Middle frontal gyrus (tissue), 1 donor: ENCODE data around the gene MDM1.

Experiments used
- DNase-seq: peaks from one replicate; pipeline ENCODE4 v3.0.0-alpha.2; 2015; ENCODE audit warnings: low spot score; ENCODE audit errors: extremely low spot score

Gene MDM1

DNA sequence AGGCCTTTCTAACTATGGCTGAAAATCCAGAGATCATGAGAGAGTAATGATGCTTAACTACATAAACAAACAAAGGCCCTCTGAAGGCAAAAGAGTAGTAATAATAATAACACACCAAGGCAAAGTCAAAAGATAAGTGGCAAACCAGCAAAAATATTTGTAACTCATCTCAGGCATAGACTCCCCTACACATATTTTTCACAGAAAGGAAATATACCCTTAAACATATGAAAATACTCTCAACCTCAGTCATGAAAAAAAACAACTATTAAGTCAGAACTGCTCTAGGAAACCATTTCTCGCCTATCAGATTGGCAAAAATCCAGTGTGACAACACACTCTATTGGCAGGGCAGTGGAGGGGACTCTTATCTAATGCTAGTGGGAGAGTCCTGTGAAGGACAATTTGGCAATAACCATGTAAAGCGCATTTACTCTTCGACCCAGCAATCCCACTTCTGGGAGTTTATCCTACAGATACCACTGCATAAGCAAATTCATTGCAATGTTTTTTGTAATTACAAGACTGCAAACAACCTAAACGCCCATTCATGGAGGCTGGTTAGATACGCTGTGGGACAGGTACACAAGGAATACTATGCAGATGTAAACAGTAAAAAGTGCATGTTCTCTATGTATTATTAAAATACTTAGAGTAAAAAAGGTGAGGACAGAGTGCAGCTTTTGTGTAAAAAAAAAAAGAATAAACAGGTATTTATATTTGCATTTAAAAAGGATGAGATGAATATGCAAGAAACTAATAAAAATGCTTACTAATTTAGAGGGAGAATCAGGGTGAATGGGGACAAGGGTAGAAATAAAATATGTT is 52.7 kb downstream of the MDM1 start:
- no peak for DNase-seq

DNA sequence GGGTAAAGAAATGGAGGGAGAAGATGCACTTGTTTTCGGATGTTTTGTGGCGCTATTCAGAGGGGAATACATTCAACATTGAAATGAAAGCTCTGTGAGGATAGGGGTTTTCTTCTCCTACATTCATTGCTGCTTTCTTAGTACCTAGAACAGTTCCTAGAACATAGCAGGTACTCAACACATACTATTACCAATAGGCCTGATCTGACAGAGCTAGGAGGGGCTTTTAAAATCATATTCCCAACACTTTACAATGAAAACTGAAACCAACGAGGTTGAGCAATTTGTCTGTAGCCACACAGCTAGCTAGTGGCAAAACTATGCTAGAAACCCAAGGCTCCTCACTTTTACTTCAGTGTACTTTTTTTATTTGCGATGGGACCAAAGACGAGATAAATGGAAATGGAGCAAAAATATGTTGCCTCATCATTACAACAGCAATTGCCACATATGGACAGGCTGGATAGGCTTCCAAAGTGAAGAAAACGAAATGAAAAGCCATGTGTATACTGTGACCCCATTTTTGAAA is 55.7 kb downstream of the MDM1 start:
- no peak for DNase-seq

- no peak for DNase-seq
Measured at GRCh38 chr12:68272732-68273131, 59.4 kb downstream of the MDM1 start.

DNA sequence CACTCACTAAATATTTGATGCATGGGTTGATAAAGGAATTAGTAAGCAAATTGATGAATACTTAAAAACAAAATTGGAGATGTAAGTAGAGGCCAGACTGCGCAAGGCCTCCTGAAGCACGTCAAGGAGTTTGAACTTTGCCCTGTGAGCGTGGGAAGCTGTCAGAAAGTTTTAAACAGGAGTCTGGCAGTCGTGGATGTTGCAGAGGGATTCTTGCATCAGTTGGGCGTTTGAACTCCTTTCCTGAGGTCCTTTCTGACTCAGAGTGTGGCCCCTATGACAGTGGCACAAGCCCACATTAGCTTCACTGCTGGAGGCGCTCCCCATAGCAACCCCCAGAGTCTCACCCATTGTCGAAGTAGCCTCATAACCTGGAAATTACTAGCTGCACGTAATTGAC is 60.8 kb downstream of the MDM1 start:
- DNase-seq, result no peak

GRCh38 chr12:68270358-68270757 is 61.8 kb downstream of the MDM1 start:
- no peak for DNase-seq

DNA sequence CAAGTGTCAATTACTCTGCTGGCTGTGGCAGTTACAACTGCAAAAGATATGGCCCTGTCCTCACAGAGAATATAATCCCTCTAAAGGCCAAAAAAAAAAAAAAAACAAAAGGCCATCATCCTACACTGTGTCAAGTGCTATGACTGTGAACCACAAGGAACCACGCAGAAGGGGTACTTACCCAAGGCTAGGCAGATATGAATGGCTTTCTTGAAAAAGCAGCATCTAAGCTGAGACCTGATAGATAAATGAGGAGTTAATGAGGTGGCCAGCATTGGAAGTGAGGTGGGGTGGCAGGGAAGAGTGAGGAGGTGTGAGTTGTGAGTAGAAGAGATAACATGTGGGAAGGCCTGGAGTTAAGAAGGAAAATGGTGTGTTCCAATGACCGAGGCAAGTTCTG is 62.4 kb downstream of the MDM1 start:
- no peak for DNase-seq

DNA sequence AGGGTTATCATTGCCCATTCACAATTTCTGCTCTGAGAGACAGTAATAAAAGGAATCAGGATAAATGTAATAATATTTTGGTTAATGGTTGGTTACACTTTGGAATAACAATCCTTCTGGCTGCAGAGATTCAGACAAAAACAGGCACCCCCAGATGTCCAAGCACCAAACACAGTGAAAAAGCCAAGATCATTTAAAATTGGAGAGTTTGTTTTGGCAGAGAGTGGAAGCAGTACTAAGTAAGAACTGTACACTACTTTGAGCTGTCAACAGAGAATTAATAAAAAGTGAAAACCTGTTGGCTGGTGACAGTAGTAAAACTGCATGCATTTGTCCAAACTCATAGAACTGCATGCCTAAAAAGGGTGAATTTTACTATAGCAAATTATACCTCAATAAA is 63.2 kb downstream of the MDM1 start:
- DNase-seq, result no peak

GRCh38 chr12:68267892-68268396 is 64.2 kb downstream of the MDM1 start:
- no peak for DNase-seq

DNA sequence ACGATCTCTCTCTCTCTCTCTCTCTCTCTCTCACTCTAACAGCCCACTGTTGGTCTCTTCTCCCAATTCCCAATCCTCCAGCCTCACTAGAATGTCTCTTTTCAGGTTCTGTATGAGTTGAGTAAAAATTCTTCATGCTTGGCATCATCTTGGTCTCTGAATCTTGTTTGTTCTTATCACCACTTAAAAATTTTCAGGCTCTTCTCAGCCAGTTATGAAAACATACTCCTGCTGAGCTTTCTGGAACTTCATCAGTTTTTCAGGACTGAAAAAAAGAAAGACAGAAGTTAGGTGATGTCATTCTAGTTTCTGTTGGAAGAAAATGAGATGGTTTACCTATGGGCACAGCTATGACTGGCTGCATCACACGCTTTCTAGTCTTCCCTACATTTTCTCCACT is 67.3 kb downstream of the MDM1 start:
- DNase-seq, result no peak

DNA sequence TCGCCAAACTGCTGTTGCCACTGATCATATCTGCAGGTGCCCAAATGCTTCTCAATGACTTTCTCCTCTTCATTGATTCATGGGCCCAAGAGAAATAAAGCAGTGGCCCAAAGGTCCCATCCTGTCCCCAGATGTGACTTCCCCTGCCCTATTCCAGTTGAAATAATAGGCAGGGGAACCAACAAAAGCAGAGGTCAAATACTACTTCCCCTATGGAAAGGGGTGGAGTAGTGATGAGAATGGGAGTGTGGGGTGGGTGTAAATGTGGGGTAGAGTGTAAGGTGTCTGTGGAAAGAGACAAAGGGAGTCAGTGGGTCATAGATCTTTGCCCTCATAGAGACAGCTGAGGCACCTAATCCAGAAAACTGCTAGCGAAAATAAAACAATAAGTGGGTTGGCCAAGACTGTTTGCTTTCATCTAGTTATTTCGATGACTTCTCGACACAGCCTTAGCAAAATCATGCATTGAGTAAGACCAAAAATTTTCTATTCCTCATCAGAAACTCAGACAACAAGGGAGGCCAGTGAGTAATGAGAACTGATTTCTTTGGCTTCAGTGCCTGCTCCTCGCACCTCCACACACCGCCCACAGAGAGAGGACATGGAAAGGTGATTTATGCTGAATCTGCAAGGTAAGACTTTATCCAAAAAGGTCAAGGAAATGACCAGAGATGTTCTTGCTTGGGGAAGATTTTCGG is 67.9 kb downstream of the MDM1 start:
- no peak for DNase-seq

DNA sequence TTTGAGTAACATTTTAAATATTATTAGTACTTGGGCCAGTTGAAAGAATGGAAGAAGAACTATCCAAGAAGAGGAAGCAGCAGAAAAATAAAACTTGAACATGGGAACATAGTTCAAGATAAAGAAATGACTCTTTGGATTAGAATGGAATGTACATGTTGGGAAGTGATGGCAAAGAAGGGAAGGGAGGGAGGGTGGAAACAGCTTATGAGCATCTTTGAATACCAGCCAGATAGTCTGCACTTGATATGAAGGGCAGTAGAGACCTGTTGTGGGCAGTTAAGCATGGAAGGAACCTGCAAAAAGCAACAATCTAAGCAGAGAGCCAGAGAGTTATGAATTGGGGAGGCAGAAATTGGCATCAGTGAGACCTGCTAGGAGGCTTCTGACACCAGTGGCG is 68.8 kb downstream of the MDM1 start:
- no peak for DNase-seq

GRCh38 chr12:68261896-68262295 is 70.3 kb downstream of the MDM1 start:
- DNase-seq, result no peak

DNA sequence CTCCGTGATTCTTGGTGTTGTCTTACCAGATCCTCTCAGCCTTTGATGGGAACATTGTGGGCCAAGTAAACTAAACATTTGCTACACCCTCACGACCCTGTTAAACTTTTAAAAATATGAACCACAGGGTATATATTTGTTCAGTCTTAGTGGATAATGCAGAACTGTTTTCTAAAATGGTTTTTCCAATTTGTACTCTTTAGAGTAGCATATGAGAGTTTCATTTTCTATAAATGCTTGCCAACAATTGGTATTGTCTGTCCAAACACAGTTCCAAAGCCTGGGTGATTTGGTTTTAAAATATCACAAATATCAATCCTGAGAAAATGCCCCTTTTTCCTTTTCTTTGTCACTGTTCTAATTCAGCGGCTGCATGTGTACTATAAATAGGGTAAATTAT is 72.0 kb downstream of the MDM1 start:
- DNase-seq, result no peak

- DNase-seq, result no peak
Measured at GRCh38 chr12:68259318-68259940, 72.7 kb downstream of the MDM1 start.

- DNase-seq, result no peak
Measured at GRCh38 chr12:68253504-68253903, 78.7 kb downstream of the MDM1 start, which contains the start of gene IL22. Gene IL22, minus strand, starts transcription at chr12:68253604. Its CDS starts 156 bp downstream, at chr12:68253448.

DNA sequence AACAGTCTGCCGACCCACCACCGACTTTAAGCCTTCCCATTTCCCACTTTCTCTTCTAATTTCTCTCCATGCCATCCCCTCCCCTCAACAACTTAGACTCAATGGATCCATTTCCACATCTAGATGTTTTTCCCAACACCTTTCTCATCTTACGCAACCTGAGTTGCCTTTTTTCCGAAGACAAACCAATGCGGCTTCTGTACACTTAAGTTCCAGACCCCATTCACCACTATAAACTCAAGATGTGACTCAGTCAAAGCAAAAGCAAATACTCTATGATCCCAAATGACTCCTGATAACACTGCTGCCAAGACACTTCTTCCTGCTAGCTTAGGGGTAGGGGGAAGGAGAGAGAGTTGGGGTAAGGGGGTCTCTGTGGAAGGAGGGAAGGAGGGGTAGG is 80.1 kb downstream of the MDM1 start:
- no peak for DNase-seq

DNA sequence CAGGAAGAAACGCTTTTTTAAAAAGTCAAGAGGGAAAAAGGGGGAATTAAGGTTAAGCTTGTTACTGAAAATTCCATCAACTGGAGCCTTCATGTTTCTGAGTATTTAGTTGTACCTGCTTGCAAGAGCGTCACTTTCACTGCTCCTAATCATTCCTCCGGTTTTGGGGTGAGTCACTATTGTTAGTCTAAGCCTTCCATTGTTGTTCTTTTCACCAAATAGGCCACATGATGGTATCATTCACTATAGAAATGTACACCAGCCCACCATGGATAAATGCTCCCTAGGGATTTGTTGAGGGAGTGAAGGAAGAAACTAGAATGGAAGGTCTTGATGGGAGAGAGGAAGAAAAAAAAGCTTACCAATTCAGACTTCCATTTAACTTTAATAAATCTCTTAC is 81.7 kb downstream of the MDM1 start:
- no peak for DNase-seq

DNA sequence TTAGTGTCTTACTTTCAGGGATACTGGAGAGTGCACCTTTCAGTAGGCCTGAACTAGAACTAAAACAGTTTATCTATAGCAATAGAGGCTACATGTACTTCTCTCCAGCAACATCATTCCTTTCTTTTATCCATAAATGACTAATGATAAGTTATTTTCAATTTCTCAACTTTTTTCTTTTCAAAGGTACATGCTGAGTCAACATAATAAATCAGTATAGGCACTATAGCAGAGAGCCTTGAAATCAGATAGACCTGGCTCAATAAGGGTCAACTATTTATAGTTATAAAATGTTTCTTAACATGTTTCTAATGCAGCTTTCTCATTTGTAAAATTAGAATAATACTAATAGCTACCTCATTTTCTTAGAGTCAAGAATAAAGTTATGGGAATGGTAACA is 84.4 kb downstream of the MDM1 start:
- DNase-seq, result no peak

DNA sequence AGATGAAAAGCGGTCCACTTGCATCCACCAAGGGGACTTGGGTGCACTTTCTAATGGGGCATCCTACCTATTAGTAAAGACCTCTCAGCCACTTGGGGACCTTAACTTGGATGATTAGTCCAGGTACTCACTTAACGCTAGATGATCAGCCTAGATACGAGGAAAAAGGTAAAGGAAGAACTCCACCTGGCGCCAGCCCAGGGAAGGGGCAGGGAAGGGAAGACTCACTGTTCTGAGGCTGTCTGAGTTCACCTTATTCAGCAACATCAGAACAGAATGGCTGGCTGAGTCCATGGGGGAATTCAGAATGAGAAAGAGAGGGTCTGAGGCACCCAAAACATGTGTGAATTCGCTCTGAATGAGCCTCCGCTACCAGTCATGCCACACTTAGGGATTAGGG is 85.8 kb downstream of the MDM1 start:
- DNase-seq, result no peak

- DNase-seq, result no peak
Measured at GRCh38 chr12:68245180-68246021, 86.8 kb downstream of the MDM1 start.
